ENCODE data around the gene NUMA1.

NUMA1 gene, protein sequence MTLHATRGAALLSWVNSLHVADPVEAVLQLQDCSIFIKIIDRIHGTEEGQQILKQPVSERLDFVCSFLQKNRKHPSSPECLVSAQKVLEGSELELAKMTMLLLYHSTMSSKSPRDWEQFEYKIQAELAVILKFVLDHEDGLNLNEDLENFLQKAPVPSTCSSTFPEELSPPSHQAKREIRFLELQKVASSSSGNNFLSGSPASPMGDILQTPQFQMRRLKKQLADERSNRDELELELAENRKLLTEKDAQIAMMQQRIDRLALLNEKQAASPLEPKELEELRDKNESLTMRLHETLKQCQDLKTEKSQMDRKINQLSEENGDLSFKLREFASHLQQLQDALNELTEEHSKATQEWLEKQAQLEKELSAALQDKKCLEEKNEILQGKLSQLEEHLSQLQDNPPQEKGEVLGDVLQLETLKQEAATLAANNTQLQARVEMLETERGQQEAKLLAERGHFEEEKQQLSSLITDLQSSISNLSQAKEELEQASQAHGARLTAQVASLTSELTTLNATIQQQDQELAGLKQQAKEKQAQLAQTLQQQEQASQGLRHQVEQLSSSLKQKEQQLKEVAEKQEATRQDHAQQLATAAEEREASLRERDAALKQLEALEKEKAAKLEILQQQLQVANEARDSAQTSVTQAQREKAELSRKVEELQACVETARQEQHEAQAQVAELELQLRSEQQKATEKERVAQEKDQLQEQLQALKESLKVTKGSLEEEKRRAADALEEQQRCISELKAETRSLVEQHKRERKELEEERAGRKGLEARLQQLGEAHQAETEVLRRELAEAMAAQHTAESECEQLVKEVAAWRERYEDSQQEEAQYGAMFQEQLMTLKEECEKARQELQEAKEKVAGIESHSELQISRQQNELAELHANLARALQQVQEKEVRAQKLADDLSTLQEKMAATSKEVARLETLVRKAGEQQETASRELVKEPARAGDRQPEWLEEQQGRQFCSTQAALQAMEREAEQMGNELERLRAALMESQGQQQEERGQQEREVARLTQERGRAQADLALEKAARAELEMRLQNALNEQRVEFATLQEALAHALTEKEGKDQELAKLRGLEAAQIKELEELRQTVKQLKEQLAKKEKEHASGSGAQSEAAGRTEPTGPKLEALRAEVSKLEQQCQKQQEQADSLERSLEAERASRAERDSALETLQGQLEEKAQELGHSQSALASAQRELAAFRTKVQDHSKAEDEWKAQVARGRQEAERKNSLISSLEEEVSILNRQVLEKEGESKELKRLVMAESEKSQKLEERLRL (N-terminal part only)

DNA sequence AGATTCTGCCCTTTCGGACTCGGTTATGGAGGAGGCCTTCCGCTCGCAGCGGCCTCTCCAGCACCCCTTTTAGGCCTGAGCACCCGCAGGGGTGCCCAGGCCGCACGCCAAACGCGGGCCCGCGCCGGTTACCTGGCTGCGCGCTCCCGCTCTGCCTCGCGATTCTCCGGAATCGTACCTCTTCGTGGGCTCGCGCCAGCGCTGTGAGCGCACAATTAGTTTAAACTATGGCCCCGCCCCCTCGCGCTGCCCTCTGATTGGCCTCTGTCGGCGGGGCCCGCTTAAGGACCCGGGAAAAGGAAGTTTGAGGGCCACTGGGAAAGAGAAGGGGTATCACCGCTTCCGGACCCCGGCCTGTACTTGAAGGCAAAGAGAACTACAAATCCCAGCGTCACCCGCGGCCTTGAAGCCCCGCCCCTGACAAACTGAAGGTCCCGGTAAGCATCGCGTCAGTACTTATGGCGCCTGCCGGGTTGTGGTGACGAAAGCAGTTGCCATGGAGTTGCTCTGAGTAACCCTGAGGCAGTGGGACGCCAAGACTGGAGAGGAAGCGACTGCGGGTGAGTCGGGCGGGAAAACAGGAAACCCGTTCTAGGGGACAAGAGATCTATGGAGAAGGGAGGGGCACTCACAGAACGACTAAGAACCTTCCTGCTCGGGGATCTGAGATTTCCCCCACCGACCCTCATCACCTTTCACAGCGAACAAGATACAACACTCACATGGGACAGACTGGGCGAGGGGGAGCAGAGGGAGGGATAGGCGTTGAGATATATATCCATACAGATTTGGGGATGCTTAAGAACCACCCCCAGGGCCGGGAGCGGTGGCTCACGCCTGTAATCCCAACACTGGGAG, at the start of gene NUMA1, which contains the start of gene LRRC51:
Gene NUMA1, minus strand, starts transcription at position 217 of the 858 bp plus-strand sequence. CDS start 44,599 bp downstream, outside the sequence.
Gene LRRC51, plus strand, starts transcription at position 525 of the 858 bp plus-strand sequence. CDS start 8,234 bp downstream, outside the sequence.
- DNase-seq: peak; percentile 99

DNA sequence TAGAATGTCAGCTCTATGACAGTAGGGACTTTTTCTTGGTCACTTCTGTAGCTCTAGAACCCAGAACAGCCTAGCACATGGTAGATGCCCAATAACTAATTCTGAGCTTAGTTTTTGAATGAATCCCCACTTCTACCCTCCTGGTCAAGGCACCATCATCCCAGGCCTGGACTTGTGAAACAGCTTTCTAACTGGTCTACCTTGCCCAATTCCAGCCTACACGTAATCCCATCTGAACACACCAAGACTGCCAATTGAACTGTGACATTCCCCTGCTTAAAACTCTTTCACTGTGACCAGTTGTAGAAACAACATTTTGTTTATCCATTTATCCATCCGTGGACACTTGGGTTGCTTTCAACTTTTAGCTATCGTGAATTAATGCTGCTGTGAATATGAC, 49.0 kb upstream of the NUMA1 start:
- no peak for DNase-seq

DNA sequence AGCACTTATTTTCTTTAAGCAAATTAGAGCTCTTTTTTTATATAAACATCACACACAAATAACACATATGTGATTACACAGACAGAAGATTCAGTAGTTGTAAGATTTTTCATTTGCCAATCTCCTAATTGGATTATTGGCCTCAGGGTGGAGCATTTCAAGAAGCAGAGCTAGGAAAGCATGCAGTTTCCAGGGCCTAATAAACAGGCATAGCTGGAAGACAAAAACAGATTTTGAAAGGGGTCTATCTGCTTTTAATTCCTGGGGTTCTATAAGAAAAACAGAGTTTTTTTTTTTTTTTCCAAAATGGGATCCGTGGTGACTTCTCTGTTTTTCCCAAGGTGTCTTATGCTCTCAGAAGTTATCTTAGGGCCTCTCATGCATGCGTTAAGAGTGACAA, 47.6 kb upstream of the NUMA1 start:
- no peak for DNase-seq

DNA sequence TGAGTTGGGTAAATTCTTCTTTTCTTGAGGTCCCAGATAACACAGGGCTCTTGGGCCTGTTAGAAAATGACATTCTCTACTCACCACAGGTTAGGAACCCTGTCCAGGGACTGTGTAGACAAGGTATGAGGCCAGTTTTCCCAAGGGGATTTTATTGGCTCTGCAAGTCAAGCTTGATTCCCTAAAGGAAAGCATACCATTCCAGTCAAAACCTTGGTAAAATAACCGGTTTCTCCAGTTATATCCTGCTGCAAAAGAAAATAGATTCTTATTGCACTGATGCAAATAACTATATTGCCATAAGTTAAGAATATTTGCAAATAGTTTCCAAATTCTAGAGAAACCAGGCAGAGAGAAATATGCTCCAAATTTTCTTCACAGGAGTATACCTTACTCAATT, 45.6 kb upstream of the NUMA1 start:
- no peak for DNase-seq

DNA sequence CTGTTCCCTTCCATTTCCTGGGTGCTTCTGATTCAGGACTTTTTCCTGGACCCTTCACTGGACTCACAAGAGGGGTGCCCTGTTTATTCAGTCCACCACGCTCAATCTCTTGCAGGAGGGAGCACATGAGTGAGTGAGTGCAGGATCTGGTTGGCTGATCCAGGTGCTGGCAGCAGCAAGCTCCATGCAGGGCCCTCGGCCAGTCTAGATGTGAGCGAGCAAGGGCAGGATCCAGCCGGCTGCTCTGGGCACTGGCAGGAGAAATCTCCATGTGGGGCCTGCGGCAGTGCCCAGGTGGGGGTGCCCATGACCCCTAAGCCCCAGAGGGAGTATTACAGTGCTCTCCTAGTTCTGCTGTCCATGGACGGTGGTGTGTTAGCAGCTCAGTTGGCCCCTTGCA, 43.7 kb upstream of the NUMA1 start:
- no peak for DNase-seq

DNA sequence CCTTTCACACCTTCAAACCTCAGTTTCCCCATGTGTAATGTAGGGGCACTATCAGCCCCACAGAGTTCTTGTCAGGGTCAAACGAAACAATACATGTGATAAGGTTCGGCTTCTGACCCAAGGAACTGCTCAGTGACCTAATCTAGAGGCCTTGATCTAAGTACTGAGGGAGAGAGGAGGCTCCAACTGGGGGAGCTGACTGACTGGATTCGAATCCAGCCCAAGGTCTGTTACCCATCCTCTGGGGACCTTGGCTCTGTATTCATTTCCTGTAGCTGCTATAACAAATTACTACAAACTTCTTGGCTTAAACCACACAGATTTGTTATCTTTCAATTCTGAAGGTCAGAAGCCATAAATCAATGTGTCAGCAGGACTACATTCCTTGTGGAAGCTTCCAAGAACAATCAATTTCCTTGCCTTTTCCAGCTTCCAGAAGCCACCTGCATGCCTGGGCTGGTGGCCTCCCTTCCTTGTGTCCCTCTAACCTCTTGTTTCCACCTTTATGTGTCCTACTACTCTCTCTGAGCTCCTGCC, 42.8 kb upstream of the NUMA1 start:
- no peak for DNase-seq

DNA sequence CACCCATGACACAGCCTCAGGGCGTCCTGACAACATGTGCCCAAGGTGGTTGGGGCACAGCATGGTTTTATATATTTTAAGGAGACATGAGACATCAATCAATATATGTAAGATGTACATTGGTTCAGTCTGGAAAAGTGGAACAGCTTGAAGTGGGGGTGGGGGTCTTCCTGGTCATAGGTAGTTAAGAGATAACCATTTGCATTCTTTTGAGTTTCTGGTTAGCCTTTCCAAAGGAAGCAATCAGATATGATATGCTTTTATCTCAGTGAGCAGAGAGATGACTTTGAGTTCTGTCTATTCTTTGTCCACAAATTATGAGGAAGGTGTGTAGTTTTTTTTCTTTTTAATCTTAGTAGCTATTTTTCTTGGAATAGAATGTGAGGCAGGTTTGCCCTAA, 42.3 kb upstream of the NUMA1 start:
- DNase-seq: no peak

DNA sequence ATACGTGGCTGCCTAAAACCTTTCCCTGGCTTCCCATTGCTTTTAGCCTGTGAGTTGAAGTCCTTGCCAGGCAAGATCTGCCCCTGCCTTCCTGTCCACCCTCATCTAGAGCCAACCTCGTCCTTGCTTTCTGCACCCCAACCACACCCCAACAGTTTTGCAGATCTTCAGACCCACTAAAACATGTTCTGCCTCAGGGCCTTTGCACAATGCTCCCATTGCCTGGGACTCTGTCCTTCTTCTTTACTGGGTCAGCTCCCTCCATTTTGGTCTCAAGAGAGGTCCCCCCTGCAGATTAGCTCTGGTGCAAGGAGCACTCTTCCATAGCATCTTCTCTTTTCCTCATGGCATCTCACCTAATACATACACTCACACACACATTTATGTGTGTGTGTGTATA, 40.6 kb upstream of the NUMA1 start:
- DNase-seq: no peak

DNA sequence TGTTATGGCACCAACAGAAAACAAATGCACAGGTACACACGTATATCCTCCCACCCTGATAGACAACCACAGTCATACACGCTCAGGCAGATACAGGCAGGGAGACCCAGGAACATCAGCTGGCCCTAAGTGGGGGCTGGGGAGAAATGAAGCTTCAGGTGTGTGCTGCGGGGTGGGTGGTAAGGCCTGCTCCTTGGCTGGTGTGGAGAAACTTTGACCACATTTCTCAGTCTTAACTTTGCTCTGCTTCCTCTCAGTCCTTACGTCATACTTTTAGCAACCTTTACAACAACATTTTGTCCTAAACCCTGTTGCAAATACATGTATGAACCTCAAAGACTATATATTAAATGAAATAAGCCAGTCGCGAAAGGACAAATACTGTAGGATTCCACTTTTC, 38.9 kb upstream of the NUMA1 start:
- DNase-seq: no peak

DNA sequence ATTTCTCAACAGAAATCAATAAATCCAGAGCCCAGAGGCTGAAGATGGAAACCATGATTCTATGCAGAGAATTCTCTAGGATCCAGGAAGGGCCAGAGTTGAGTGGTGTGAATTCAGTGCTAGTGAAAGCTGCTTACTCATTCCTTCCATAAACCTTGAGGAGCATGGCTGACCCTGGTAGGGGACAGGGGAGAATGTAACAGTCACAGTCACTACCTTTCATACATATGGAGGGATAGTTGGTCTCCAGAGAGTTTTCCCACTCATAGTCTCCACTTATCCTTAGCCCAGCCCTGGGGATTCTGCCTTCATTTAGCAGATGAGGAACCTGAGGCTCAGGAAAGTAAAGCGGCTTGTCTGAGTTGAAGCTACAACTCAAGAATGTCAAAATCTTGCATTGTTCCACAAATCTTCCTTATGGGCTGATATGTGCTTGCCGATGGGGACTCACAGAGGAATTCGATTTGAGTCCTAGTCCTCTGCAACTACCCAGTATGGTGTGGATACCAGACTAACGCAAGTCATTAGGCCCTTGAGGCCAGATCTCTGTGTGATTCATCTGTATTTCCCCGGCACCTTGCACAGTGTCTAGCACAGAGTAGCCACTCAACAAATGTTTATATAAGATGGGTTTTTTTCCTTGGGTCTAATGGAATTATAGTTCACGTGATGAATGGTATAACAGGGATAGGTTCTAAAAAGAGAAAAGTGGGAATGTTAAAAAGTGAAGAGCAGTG, 35.8 kb upstream of the NUMA1 start:
- DNase-seq: peak; percentile 9

DNA sequence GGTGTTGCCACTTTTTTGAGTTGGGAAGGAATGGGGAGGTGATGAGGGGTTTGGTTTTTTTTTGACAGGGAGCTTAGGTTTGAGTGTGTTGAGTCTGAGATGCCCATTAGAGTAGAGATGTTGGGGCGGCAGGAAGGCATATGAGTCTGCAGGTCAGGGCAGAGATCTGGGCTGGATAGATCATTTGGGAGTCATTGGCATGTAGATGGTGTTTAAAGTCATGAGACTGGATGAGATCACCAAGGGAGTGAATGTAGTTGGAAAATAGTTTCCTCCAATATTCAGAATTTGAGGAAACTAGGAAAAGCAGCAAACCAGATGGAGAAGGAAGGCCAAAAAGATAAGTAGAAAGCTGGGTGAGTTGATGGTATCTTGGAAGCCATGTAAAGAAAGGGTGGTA, 34.2 kb upstream of the NUMA1 start:
- DNase-seq: no peak

DNA sequence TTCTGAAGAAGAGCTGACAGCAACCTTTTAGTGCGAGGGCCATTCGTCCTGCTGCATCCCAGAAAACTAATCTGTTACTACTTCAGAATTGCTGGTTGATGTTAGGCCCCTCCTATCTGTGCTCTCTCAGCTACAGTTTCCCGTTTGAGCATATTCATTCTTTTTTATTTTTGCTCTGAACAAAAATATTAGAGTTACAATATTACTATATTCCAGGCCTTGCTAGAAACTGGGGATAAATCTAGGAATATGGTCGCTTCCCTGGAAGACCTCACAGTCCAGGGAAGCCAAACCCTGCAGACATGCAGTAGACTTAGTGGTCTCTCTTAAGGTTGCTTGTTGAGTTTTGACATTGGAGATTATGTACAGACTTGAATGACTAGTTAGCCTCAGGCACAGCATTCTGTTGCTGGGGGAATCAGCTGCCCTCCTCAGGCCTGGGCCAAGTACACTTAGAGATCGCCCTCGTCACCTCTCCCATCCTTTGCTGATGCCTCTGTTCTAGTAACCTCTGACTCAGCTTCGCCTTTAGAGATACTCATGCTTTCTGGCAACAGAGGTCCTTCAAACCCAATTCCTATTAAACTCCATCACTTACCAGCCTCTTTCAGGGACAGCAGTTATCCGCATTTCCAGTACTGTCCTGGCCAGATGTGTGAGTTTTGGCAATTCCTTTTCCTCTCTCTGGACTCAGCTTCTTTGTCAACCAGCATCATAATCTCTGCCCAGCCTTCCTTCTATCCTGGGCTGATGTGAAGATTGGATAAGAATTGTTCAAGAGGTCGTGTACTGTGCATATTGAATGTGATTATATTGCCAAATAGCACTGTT, 32.9 kb upstream of the NUMA1 start:
- peak; percentile 57 for DNase-seq

DNA sequence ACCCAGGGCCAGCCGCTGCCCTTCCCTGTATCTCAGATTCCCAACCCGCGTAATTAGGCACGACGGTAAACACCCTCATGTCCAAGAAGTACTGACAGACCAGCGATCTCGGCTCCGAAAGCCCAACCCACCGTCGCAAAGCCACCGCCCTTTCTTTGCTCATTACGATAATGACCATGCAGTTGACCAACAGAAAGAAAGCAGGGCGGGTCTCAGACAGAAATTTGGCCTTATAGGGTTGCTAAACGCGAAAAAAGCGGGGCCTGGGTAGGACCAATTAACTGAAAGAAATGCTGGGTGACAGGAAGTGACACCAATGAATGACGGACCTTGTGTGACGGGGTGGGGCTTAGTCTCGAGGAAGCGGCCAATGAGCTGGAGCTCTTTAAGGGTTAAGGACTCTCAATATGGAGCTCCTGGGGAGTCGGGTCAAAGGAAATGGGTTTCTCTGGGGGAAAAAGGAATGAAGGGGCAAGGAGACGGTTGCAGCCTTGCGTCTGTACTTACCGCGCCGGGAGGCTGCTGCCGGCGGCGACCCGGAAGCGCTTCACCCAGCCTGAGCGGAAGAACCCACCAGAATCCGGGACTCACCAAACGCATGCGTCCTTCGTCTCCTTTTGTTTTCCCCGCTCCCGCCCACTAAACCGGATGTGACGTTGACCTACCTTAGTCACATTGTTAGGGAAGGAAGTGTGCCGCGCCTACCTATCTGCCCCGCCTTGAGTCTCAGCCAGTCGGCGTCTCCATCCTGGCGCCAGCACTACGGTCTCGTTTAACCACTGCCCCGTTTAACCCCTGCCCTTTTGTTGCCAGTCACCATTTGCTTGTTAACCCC, 32.0 kb upstream of the NUMA1 start, which contains the start of gene ANAPC15:
Gene ANAPC15, minus strand, starts transcription at position 553 of the 835 bp plus-strand sequence. CDS start 1,419 bp downstream, outside the sequence.
- DNase-seq: peak; percentile 96

DNA sequence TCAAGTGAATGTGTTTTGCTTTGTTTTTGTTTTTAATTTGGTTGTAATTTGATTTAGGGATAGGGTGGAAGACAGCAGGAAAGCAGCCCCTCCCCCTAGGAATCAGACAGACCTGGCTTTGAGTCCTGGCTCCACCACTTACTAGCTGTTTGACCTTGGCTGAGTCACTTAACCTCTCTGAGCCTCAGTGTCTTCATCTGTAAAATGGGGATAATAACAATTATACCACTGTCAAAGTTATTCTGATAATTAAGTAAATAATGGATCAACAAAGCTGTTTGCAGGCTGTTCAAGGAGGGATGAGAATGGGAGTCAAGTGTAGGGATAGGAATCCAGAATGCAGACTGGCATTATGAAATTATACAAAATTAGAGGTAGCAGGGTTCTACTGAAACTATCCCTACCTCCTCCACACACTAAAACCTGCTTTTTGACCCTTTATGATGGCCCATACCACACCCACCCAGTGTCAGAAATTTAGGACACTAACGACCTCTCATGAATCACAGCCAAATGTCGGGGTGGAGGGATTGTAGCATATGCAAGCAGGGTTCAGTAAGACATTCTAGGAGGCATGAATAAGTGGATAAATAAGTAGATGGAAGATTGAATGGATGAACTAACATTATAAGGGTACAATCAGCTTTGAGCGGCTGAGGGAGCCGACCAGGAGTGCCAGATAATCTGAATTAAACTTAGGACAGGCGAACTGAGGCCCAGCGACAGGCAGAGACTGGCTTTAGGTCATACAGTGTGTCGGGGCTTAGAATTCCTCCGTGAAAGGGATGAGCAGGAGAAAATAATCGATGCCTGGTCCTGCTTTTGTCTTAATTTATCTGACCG, 31.2 kb upstream of the NUMA1 start:
- DNase-seq: no peak

DNA sequence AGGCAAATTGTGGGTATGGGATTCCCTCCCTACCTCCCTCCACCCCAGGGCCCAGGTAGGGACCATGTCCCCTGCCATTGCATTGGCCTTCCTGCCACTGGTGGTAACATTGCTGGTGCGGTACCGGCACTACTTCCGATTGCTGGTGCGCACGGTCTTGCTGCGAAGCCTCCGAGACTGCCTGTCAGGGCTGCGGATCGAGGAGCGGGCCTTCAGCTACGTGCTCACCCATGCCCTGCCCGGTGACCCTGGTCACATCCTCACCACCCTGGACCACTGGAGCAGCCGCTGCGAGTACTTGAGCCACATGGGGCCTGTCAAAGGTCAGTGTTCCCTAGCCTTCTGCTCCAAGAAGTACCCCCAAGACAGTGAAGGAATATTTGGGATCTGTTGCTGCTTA, 25.5 kb upstream of the NUMA1 start, which contains the start of gene TOMT:
Gene TOMT, plus strand, starts transcription at position 37 of the 400 bp plus-strand sequence. Its CDS starts 28 bp downstream, at position 65.
- DNase-seq: no peak

DNA sequence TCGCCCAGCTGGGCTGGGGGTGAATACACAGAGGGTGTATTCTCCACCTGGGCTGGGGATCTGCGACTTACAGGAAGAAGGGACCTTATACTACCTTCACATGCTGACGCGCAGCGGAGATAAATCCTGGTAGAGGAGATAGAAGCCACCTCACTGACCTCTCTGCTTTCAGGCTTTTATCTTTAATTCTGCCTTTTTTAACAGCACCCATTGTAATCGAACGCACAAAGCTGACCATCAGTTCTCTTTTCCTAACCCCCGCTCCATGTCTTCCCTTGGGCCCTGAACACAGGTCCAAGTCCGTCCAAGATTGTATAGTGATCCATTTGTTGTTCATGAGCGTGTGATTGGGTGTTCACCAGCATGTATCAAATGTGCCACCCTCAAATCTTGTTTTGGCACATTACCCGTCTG, 23.4 kb upstream of the NUMA1 start:
- DNase-seq: no peak

DNA sequence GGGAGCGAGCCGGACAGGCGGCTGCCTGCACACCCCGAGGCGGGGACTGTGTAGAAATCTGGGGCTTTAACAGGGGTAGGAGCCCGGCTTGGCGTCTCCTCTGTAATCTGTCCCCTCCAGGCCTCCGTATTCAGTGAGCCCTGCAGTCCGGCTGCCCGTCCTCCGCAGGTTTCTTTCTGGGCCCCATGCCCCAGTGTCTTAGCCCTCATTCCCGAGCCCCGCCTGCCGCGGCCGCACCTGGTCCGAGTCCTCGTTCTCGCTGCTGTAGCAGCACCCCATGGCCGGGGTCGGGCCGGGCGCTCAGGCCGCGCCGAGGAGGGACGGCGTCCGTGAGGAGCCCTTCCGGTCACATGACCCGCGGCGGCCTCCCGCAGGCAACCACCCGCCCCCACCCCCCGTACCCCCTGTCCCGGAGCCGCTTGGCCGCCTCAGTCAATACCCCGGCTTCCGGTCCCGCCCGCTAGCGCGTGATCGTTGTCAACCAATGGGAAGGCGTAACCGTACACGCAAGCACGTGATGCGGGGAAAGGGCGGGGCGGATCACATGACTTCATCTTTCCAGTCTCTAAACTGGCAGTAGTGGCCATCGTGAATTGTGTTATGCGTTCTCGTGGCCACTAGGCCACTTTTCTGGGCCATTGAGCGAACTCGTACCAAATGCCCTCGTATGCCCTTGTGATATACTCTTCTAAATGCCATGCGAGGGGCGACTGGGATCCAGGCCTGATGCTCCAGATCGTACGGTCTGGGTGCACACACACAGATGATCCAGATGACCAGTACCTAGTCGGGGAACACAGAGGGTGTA, 22.8 kb upstream of the NUMA1 start, which contains the start of gene LAMTOR1:
Gene LAMTOR1, minus strand, starts transcription at position 352 of the 808 bp plus-strand sequence. Its CDS starts 73 bp downstream, at position 279.
- DNase-seq: peak; percentile 97

Data from T1000 (cell line).